ENCODE measurements around the gene GTF2A1L. TPM values are rescaled to one million over a fixed set of nuclear protein-coding genes. Genes with fewer than 3 reads are reported as not detected.

The GTF2A1L gene
- total RNA-seq, 1 donor from 2014 or later, result 12.8 TPM

DNA sequence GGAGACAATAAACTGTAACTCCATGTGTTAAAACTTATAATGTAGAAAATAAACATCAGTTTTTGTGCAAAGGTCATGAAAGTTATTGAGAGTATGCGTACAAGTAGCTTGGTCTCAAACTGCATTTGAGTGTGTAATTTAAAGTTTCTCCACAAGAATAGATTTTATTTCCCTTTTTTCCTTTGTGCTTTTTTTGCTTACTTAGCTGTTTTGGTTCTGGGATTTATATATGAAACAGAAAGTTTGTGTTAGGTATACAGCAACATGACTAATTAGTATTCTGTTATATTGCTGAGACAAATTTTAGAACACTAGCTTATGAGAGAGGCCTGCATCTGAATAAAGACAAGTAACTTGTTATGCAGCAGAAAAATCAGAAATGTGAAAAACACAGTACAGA lies 67.5 kb downstream of the GTF2A1L start:
- Histone ChIP-seq H3K9me3 (no peaks in the 10 kb centered on the region), H3K4me1 (no peaks in the 10 kb centered on the region), H3K27ac (no peak overlapping the region), H3K36me3 (no peaks in the 10 kb centered on the region), H3K27me3 (no peaks in the 10 kb centered on the region), H3K4me3 (no peak overlapping the region)
- intact Hi-C loops (cut with DNase I), result no loop called here
- DNase-seq (ENCODE audit: extremely low spot score in 2 of 2), result no peak
- no peak for TF ChIP-seq POLR2AphosphoS5 (IDR thresholded peaks at IDR 0.05; ENCODE audit: insufficient read depth in 1 of 2, low read depth in 1 of 2)
- no peak for TF ChIP-seq POLR2A (IDR thresholded peaks at IDR 0.05)
- TF ChIP-seq, protein P1, sequence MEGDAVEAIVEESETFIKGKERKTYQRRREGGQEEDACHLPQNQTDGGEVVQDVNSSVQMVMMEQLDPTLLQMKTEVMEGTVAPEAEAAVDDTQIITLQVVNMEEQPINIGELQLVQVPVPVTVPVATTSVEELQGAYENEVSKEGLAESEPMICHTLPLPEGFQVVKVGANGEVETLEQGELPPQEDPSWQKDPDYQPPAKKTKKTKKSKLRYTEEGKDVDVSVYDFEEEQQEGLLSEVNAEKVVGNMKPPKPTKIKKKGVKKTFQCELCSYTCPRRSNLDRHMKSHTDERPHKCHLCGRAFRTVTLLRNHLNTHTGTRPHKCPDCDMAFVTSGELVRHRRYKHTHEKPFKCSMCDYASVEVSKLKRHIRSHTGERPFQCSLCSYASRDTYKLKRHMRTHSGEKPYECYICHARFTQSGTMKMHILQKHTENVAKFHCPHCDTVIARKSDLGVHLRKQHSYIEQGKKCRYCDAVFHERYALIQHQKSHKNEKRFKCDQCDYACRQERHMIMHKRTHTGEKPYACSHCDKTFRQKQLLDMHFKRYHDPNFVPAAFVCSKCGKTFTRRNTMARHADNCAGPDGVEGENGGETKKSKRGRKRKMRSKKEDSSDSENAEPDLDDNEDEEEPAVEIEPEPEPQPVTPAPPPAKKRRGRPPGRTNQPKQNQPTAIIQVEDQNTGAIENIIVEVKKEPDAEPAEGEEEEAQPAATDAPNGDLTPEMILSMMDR (IDR thresholded peaks at IDR 0.05), result no peak

DNA sequence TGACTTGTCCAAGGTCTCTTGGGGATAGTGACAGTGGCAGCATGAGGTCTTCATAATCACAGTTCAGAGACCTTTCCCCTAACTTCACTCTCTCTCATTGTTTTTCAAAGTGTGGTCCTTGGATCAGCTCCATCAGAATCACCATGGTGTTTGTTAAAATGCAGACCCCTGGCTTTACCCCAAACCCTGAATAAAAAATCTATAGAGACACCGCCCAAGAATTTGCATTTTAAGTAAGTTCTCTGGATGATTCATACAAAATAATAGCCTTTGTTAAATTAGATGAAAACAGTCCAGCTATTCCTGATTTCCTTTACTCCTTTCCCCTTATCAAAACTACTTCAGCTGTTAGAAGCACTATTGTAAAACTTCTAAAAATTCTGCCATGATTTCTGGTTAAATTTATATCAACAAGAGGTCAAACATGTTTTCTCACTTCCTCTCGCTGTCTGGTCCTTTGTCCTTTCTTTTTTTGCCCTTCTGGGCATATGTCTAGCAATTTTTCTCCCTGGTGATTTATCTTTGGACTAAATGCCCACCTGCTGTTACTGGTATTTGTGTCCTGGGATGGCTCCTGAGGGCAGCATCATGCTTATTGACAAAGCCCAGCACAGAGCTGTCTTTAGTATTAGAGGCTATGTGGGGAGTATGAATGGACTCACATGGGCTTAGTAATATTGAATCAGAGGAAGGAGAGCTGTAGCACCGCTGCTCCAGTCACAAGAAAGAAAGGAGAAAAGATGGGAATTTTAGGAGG lies 74.5 kb downstream of the GTF2A1L start:
- Histone ChIP-seq H3K27me3 (no peaks in the 10 kb centered on the region), H3K9me3 (no peaks in the 10 kb centered on the region), H3K36me3 (no peaks in the 10 kb centered on the region), H3K27ac (no peak overlapping the region), H3K4me3 (no peak overlapping the region), H3K4me1 (no peaks in the 10 kb centered on the region)
- TF ChIP-seq POLR2A (IDR thresholded peaks at IDR 0.05) (no peak), POLR2AphosphoS5 (IDR thresholded peaks at IDR 0.05; ENCODE audit: insufficient read depth in 1 of 2, low read depth in 1 of 2) (no peak)
- TF ChIP-seq, protein P1 (IDR thresholded peaks at IDR 0.05), result no peak
- DNase-seq (ENCODE audit: extremely low spot score in 2 of 2), result no peak
- intact Hi-C loops (cut with DNase I), result no loop called here

DNA sequence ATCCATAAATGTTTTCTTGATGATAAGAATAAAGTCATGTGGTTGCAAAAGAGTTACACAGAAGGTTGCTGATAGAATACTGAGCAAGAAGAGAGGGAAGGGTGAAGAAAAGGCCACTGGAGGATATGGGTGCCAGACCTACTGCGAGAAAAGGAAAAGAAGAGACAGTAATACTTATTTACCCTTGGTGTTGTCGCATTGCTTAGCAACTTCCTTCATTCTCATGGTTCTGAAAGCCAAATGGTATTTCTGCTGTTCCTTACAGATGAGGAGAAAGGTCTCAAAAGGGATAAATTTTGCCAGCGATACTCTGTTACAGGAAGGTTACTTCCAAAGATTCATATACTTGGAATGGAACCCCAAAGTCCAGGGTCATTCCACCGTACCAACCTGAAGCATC lies 75.4 kb downstream of the GTF2A1L start:
- intact Hi-C loops (cut with DNase I), result no loop called here
- TF ChIP-seq POLR2AphosphoS5 (IDR thresholded peaks at IDR 0.05; ENCODE audit: insufficient read depth in 1 of 2, low read depth in 1 of 2) (no peak), POLR2A (IDR thresholded peaks at IDR 0.05) (no peak)
- TF ChIP-seq, protein P1 (IDR thresholded peaks at IDR 0.05), result no peak
- H3K9me3 ChIP-seq, result no peaks in the 10 kb centered on the region
- no peak overlapping the region for H3K4me3 ChIP-seq
- no peaks in the 10 kb centered on the region for H3K4me1 ChIP-seq
- no peak for DNase-seq (ENCODE audit: extremely low spot score in 2 of 2)
- no peaks in the 10 kb centered on the region for H3K27me3 ChIP-seq
- no peak overlapping the region for H3K27ac ChIP-seq
- H3K36me3 ChIP-seq, result no peaks in the 10 kb centered on the region

DNA sequence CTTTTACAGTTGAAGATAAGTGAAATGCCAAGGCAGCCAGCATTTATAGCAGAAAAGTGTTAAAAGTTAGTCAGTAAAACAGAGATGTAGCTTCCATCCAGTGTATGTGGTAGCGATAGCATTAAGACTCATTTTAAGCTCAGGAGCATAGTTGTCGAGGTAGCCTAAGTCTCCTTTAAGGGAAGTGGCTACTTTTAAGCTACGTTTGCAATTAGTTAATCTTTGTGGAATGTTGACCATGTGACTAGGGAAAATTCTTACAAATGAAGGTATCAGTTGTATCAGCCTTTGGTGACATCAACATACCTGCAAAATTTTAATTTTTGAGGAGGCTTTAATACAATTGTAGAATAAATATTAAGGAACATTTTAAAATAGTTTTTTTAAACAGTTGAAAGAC lies 76.0 kb downstream of the GTF2A1L start:
- Histone ChIP-seq H3K4me1 (no peaks in the 10 kb centered on the region), H3K27me3 (no peaks in the 10 kb centered on the region), H3K9me3 (no peaks in the 10 kb centered on the region), H3K36me3 (no peaks in the 10 kb centered on the region), H3K4me3 (no peak overlapping the region), H3K27ac (no peak overlapping the region)
- TF ChIP-seq POLR2AphosphoS5 (IDR thresholded peaks at IDR 0.05; ENCODE audit: insufficient read depth in 1 of 2, low read depth in 1 of 2), result no peak
- DNase-seq (ENCODE audit: extremely low spot score in 2 of 2), result no peak
- intact Hi-C loops (cut with DNase I), result no loop called here

DNA sequence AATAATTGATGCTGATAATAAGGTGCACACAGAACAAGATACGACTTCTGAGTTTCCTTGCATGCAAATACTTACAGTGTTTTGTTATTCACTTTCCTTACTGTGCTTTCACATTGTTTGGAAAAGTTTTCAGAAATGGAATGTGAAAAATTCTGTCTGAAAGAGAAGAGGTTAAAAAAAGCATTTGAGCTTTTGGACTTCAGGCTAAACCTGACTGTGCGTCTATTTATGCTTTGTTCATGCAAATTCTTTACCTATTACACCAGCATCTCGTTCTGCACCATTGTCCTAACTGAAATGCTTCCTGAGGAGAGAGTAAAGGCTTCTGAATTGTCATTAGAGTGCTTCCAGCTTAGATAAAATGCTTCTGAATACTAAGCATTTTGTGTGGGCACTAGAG lies 76.5 kb downstream of the GTF2A1L start:
- Histone ChIP-seq H3K36me3 (no peaks in the 10 kb centered on the region), H3K9me3 (no peaks in the 10 kb centered on the region), H3K4me3 (no peak overlapping the region), H3K27me3 (no peaks in the 10 kb centered on the region), H3K4me1 (no peaks in the 10 kb centered on the region), H3K27ac (no peak overlapping the region)
- no peak for DNase-seq (ENCODE audit: extremely low spot score in 2 of 2)
- TF ChIP-seq POLR2AphosphoS5 (IDR thresholded peaks at IDR 0.05; ENCODE audit: insufficient read depth in 1 of 2, low read depth in 1 of 2), result no peak
- TF ChIP-seq, protein P1 (IDR thresholded peaks at IDR 0.05), result no peak
- TF ChIP-seq POLR2A (IDR thresholded peaks at IDR 0.05), result no peak
- intact Hi-C loops (cut with DNase I), result no loop called here
